Smooth muscle cell (in vitro differentiated cells): Measurements from ENCODE around the gene TST. TPM values are rescaled to one million over a fixed set of nuclear protein-coding genes. Genes with fewer than 3 reads are reported as not detected.

Experiments used
- DNase-seq: peaks from one replicate; lab custom pipeline; 2025; ENCODE audit not compliant: unreplicated experiment; lab: John Stamatoyannopoulos, UW
- H2AFZ ChIP-seq: fragments of 200-600 bp; sonication (generic); 2 replicates; pipeline ENCODE4 v1.6.0; 2016; ENCODE audit warnings: antibody characterized with exemption, low read depth, mild to moderate bottlenecking
- H3F3A ChIP-seq: fragments of 200-600 bp; sonication (generic); 2 replicates; pipeline ENCODE4 v1.6.0; 2017; ENCODE audit warnings: antibody characterized with exemption, low read depth
- H3K27ac ChIP-seq: fragments of 200-600 bp; sonication (generic); 2 replicates; pipeline ENCODE4 v1.5.1; 2016; ENCODE audit warnings: low read depth, mild to moderate bottlenecking
- H3K27me3 ChIP-seq: fragments of 200-600 bp; sonication (generic); 2 replicates; pipeline ENCODE4 v1.6.1; 2016; ENCODE audit warnings: low read depth, mild to moderate bottlenecking
- H3K36me3 ChIP-seq: fragments of 200-600 bp; sonication (generic); 2 replicates; pipeline ENCODE4 v1.5.1; 2016; ENCODE audit warnings: low read depth
- H3K4me1 ChIP-seq: fragments of 200-600 bp; sonication (generic); 2 replicates; pipeline ENCODE4 v1.5.1; 2016; ENCODE audit warnings: low read depth
- H3K4me2 ChIP-seq: fragments of 200-600 bp; sonication (generic); 2 replicates; pipeline ENCODE4 v1.6.0; 2016; ENCODE audit warnings: mild to moderate bottlenecking
- H3K4me3 ChIP-seq: fragments of 200-600 bp; sonication (generic); 2 replicates; pipeline ENCODE4 v1.5.1; 2016; ENCODE audit warnings: mild to moderate bottlenecking
- H3K79me2 ChIP-seq: fragments of 200-600 bp; sonication (generic); 2 replicates; pipeline ENCODE4 v1.6.0; 2016; ENCODE audit warnings: low read depth, mild to moderate bottlenecking
- H3K9ac ChIP-seq: fragments of 200-600 bp; sonication (generic); 2 replicates; pipeline ENCODE4 v1.6.0; 2016; ENCODE audit warnings: low read depth
- H3K9me3 ChIP-seq: fragments of 200-600 bp; sonication (generic); replicated peaks from 2 replicates; pipeline ENCODE4 v1.5.1; 2016; ENCODE audit warnings: low read depth
- H4K20me1 ChIP-seq: fragments of 200-600 bp; sonication (generic); 2 replicates; pipeline ENCODE4 v1.6.0; 2016; ENCODE audit warnings: low read depth
- WGBS: methylation state at CpG from one replicate; pipeline ENCODE4 v1.1.7; 2016; ENCODE audit warnings: low lambda C conversion rate; 5-methylcytosine and 5-hydroxymethylcytosine counted together
- polyA plus RNA-seq: library from polyadenylated mRNA; unstranded; fragments of >200 nt; fragmentation: Nextera tagmentation; extraction: Ambion mirVana; gene quantifications from 2 replicates; pipeline ENCODE4 v1.2.1, GENCODE V29; 2016
- total RNA-seq: library from RNA; depleted of rRNA; stranded (reverse); fragments of >200 nt; gene quantifications from 2 replicates; pipeline ENCODE4 v1.2.3, GENCODE V29; 2014
- TF ChIP-seq, protein P1 (sequence below): fragments of 200-600 bp; sonication (generic); IDR thresholded peaks from 2 replicates; pipeline ENCODE4 v1.5.1; 2017; ENCODE audit warnings: borderline replicate concordance, mild to moderate bottlenecking, antibody characterized with exemption; ENCODE audit not compliant: insufficient read depth, poor library complexity, severe bottlenecking

The TST gene
- total and polyA plus RNA-seq, 2 experiments from 2014 or later, result 10.4 to 15.0 TPM

DNA sequence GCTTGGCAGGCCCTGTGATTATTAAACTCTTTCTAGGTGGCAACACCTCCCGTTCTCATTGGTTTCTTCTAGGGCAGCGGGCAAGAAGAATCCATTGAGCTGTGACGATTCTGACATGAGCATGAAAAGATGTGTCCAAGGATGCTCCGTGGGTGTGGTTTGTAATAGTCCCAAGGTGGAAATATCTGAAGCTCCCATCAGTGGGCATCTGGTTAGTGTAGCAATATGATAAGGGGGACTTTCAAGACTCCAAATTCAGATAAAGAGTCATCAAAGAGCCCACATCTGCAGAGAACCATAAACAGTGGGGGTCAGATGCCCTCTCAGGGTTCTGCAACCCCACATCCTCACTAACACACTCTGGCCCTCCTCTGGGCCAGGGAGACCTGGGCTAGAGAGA is 42.6 kb downstream of the TST start:
- 95% methylated on average over 4 of the region's 4 CpGs for WGBS
- Histone ChIP-seq H3K36me3 (no peaks in the 10 kb centered on the region), H3K27ac (no peak overlapping the region), H3K4me1 (no peaks in the 10 kb centered on the region), H4K20me1 (no peaks in the 10 kb centered on the region), H3K9me3 (no peaks in the 10 kb centered on the region), H3F3A (no peaks in the 10 kb centered on the region), H3K79me2 (no peaks in the 10 kb centered on the region), H3K27me3 (no peaks in the 10 kb centered on the region), H3K4me3 (no peak overlapping the region), H2AFZ (no peak overlapping the region), H3K4me2 (no peak overlapping the region), H3K9ac (no peak overlapping the region)
- TF ChIP-seq, protein P1, sequence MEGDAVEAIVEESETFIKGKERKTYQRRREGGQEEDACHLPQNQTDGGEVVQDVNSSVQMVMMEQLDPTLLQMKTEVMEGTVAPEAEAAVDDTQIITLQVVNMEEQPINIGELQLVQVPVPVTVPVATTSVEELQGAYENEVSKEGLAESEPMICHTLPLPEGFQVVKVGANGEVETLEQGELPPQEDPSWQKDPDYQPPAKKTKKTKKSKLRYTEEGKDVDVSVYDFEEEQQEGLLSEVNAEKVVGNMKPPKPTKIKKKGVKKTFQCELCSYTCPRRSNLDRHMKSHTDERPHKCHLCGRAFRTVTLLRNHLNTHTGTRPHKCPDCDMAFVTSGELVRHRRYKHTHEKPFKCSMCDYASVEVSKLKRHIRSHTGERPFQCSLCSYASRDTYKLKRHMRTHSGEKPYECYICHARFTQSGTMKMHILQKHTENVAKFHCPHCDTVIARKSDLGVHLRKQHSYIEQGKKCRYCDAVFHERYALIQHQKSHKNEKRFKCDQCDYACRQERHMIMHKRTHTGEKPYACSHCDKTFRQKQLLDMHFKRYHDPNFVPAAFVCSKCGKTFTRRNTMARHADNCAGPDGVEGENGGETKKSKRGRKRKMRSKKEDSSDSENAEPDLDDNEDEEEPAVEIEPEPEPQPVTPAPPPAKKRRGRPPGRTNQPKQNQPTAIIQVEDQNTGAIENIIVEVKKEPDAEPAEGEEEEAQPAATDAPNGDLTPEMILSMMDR, result no peak
- no peak for DNase-seq

DNA sequence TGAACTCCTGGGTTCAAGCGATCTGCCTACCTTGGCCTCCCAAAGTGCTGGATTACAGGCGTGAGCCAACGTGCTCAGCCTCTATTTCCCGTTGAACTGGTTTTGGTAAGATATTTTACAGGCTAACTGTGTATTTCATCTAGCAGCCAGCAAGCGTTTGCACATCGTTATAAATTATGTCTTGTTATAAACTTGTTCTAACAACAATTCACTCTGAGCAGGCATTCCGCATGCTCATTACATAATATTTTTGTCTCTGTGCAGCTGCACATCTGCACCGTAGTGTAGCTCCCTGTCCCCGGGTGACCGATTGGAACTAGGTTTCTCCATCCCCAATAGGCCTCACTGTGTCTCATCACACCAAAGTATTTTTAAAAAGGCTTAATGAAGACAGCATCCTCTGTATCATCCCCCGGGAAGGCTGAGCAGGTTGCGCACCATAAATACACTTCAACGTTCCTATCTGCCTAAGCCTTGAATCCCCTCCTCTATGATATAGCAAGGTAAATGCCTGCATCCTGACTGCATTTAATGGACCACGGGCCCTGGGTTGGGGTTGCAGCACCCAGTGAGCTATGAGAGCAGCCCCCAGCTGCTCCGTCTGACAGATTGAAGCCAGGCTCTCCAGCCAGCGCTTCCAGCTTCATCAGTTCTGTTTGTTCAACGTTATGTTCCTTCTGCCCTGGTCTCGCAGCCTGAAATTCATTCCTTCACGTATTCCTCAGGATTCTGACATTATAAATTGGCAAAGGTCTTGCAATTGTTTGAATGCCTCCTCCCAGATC is 47.7 kb downstream of the TST start:
- WGBS, result 87% methylated on average over 19 of the region's 19 CpGs
- Histone ChIP-seq H3K79me2 (no peaks in the 10 kb centered on the region), H2AFZ (no peak overlapping the region), H3K4me1 (no peaks in the 10 kb centered on the region), H3F3A (no peaks in the 10 kb centered on the region), H3K9ac (no peak overlapping the region), H3K4me2 (no peak overlapping the region), H3K36me3 (no peaks in the 10 kb centered on the region), H3K27me3 (peaks cover 4% of the 10 kb centered on the region), H3K4me3 (no peak overlapping the region), H3K9me3 (no peaks in the 10 kb centered on the region), H3K27ac (no peak overlapping the region), H4K20me1 (no peaks in the 10 kb centered on the region)
- TF ChIP-seq, protein P1, result no peak
- DNase-seq, result no peak

DNA sequence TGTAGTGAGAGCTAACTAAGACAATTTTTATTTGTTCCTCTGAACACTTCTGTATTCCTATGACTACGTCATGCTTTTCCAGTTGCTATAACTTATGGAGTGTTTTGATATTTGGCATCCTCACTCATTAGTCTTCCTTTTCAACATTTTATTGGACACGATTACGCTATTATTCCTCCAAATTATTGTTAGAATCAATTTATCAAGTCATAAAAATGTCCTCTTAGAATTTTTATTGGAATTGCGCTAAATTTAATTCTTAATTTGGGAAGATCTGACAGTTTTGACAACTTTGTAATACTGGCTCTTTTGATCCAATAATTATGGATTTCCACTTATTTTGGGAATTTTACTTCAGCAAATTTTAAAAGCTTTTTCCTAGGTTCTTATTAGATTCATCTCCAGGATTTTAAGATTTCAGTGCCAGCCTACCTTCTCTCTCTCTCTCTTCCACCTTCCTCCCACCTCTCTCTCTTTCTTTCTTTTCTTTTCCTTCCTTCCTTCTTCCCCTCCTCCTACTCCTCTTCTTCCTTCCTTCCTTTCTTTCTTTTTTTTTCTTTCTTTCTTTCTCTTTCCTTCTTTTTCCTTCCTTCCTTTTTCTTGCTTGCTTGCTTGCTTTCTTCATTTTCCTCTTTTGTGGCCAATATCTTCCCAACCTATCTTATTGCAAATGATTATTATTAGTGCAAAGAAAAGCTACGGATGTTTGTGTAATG is 50.8 kb downstream of the TST start:
- H3K27me3 ChIP-seq, result peaks cover 4% of the 10 kb centered on the region
- no peaks in the 10 kb centered on the region for H3K36me3 ChIP-seq
- no peaks in the 10 kb centered on the region for H3K9me3 ChIP-seq
- H3K79me2 ChIP-seq, result no peaks in the 10 kb centered on the region
- H4K20me1 ChIP-seq, result no peaks in the 10 kb centered on the region
- 97% methylated on average over 5 of the region's 5 CpGs for WGBS
- no peaks in the 10 kb centered on the region for H3K4me1 ChIP-seq
- no peak overlapping the region for H2AFZ ChIP-seq
- H3K27ac ChIP-seq, result no peak overlapping the region
- TF ChIP-seq, protein P1, result no peak
- DNase-seq, result no peak
- no peak overlapping the region for H3K4me3 ChIP-seq
- H3K9ac ChIP-seq, result no peak overlapping the region
- no peaks in the 10 kb centered on the region for H3F3A ChIP-seq
- H3K4me2 ChIP-seq, result no peak overlapping the region
